Measurements from ENCODE around the gene HSPA5. TPM values are rescaled to one million over a fixed set of nuclear protein-coding genes. Genes with fewer than 3 reads are reported as not detected.
"Not testable (repeated sequence)": the region's sequence is repeated elsewhere in the genome, so short reads cannot be mapped to it uniquely, and the experiment has no call there.

HSPA5 gene
- total RNA-seq, 1 experiment from 2014 or later: 259 TPM

GRCh38 chr9:125269014-125269397 lies 27.9 kb upstream of the HSPA5 start:
- TF ChIP-seq CTCF (IDR thresholded peaks at IDR 0.05; ENCODE audit: unreplicated experiment): no peak
- CTCF ChIA-PET: interaction anchor here (0.7 kb wide), 1 partner anchor 11 kb away, joined by 4 read pairs; no protein-coding TSS in a partner anchor
- Mint-ChIP-seq H3K4me1 (ENCODE audit: low read depth, unreplicated experiment) (peaks cover 11% of the 10 kb centered on the region), H3K9me3 (ENCODE audit: low read depth, unreplicated experiment) (no peaks in the 10 kb centered on the region), H3K27me3 (ENCODE audit: unreplicated experiment) (no peaks in the 10 kb centered on the region), H3K36me3 (ENCODE audit: insufficient read depth, unreplicated experiment) (peaks cover 17% of the 10 kb centered on the region), H3K27ac (ENCODE audit: unreplicated experiment) (no peak overlapping the region), H3K4me3 (ENCODE audit: low read depth, unreplicated experiment) (no peak overlapping the region)
- intact Hi-C loops (cut with micrococcal nuclease; ENCODE audit: unreplicated experiment): no loop called here
- DNase-seq: no peak
- no TSS peak for BruUV-seq (replicated peaks)

- no peaks in the 10 kb centered on the region for H3K9me3 Mint-ChIP-seq (ENCODE audit: low read depth, unreplicated experiment)
- CTCF ChIA-PET: interaction anchor here (0.6 to 0.7 kb wide), 2 partner anchors 12 to 491 kb away, joined by 3 to 4 read pairs; no protein-coding TSS in a partner anchor
- no peak overlapping the region for H3K27ac Mint-ChIP-seq (ENCODE audit: unreplicated experiment)
- no peak for TF ChIP-seq CTCF (IDR thresholded peaks at IDR 0.05; ENCODE audit: unreplicated experiment)
- no peak overlapping the region for H3K4me3 Mint-ChIP-seq (ENCODE audit: low read depth, unreplicated experiment)
- H3K36me3 Mint-ChIP-seq (ENCODE audit: insufficient read depth, unreplicated experiment): peaks cover 20% of the 10 kb centered on the region
- H3K27me3 Mint-ChIP-seq (ENCODE audit: unreplicated experiment): no peaks in the 10 kb centered on the region
- no TSS peak for BruUV-seq (replicated peaks)
- no peak for DNase-seq
- H3K4me1 Mint-ChIP-seq (ENCODE audit: low read depth, unreplicated experiment): peaks cover 8% of the 10 kb centered on the region
- intact Hi-C loops (cut with micrococcal nuclease; ENCODE audit: unreplicated experiment): no loop called here
Observed at GRCh38 chr9:125268394-125269013, 27.4 kb upstream of the HSPA5 start.

- H3K27me3 Mint-ChIP-seq (ENCODE audit: unreplicated experiment); CTCF ChIA-PET; H3K9me3 Mint-ChIP-seq (ENCODE audit: low read depth, unreplicated experiment); H3K4me3 Mint-ChIP-seq (ENCODE audit: low read depth, unreplicated experiment); H3K4me1 Mint-ChIP-seq (ENCODE audit: low read depth, unreplicated experiment); DNase-seq; BruUV-seq (replicated peaks); H3K27ac Mint-ChIP-seq (ENCODE audit: unreplicated experiment); intact Hi-C loops (cut with micrococcal nuclease; ENCODE audit: unreplicated experiment): not testable (repeated sequence)
- peaks cover 27% of the 10 kb centered on the region for H3K36me3 Mint-ChIP-seq (ENCODE audit: insufficient read depth, unreplicated experiment)
Observed at GRCh38 chr9:125264068-125264467, 22.9 kb upstream of the HSPA5 start.

- intact Hi-C loops (cut with micrococcal nuclease; ENCODE audit: unreplicated experiment): no loop called here
- peak overlapping the region; percentile 62 for H3K27ac Mint-ChIP-seq (ENCODE audit: unreplicated experiment)
- no peak for DNase-seq
- CTCF ChIA-PET: interaction anchor here (1.5 to 1.9 kb wide), 2 partner anchors 10 to 21 kb away, joined by 4 to 6 read pairs; partner anchors contain the start of gene HSPA5
- TF ChIP-seq CTCF (IDR thresholded peaks at IDR 0.05; ENCODE audit: unreplicated experiment): no peak
- BruUV-seq (replicated peaks): TSS peak; percentile 53
- peaks cover 9% of the 10 kb centered on the region for H3K4me1 Mint-ChIP-seq (ENCODE audit: low read depth, unreplicated experiment)
- H3K4me3 Mint-ChIP-seq (ENCODE audit: low read depth, unreplicated experiment): peak overlapping the region; percentile 93
- H3K9me3 Mint-ChIP-seq (ENCODE audit: low read depth, unreplicated experiment): no peaks in the 10 kb centered on the region
- H3K36me3 Mint-ChIP-seq (ENCODE audit: insufficient read depth, unreplicated experiment): peaks cover 27% of the 10 kb centered on the region
- H3K27me3 Mint-ChIP-seq (ENCODE audit: unreplicated experiment): no peaks in the 10 kb centered on the region
Observed at GRCh38 chr9:125262294-125262991, 21.3 kb upstream of the HSPA5 start.

Measured in Calu3 (cell line).